Skeletal muscle cell (primary cell): ENCODE data around the gene SPECC1L.
"Not testable (repeated sequence)": the region's sequence is repeated elsewhere in the genome, so short reads cannot be mapped to it uniquely, and the experiment has no call there.

ENCODE experiments used
- DNase-seq: peaks from one replicate; pipeline ENCODE4 v3.0.0-alpha.2; 2010; ENCODE audit warnings: low read depth
- H3K4me3 ChIP-seq: 2 replicates; pipeline ENCODE4 v1.5.1; 2011; ENCODE audit warnings: low read depth, mild to moderate bottlenecking, control low read depth, low read length, moderate library complexity

Gene SPECC1L

GRCh38 chr22:24274696-24275405 is 4.2 kb downstream of the SPECC1L start:
- DNase-seq, H3K4me3 ChIP-seq: not testable (repeated sequence)

GRCh38 chr22:24280363-24280762 is 9.7 kb downstream of the SPECC1L start:
- not testable (repeated sequence) for H3K4me3 ChIP-seq, DNase-seq

GRCh38 chr22:24282401-24282800 is 11.8 kb downstream of the SPECC1L start:
- no peak overlapping the region for H3K4me3 ChIP-seq
- DNase-seq = no peak

DNA sequence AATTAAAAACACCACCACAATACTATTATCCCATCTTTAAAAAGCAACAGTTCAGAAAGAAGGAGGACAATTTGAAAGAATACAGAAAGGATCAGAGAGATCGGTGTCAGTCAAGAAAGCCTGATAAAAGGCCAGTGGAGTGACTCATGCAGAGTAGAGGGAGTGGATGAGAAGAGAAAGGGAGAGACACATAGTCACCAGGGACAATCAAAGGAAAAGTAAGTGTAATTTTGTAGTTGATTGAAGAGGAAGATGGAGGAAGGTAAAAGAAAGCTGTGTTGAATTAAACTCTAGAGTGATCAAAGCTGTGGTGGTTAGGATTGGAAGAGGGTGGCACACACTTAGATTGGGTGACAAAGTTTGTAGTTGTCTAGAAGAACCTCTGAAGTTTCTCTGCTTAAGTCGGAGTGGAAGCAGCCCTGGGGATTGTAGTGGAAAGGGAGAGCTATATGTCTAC is 14.1 kb downstream of the SPECC1L start:
- no peak for DNase-seq
- H3K4me3 ChIP-seq = no peak overlapping the region

- no peak for DNase-seq
- no peak overlapping the region for H3K4me3 ChIP-seq
Measured at GRCh38 chr22:24285245-24285644, 14.6 kb downstream of the SPECC1L start.

- DNase-seq, H3K4me3 ChIP-seq: not testable (repeated sequence)
Measured at GRCh38 chr22:24287212-24287611, 16.6 kb downstream of the SPECC1L start.

GRCh38 chr22:24287801-24288200 is 17.2 kb downstream of the SPECC1L start:
- not testable (repeated sequence) for H3K4me3 ChIP-seq, DNase-seq

DNA sequence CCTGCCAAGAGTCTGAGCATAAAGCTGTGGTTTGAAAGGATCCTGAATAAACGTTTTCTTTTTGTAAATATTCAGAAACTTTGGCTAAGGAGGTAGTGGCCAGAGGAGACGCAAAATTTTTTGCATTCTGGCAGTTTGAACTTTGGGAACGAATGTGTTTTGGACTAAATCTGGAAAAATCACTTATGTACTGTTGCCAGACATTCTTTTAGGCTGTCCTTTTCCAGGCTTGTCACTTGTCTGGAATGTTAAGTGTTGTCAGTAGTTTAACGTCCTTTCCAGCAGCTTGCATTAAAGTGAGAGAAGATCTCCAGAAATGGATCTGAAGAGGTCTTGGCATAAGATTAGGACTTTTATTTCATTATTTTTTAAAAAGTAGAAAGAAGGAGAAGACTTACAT is 18.5 kb downstream of the SPECC1L start:
- H3K4me3 ChIP-seq = no peak overlapping the region
- peak; percentile 43 for DNase-seq

DNA sequence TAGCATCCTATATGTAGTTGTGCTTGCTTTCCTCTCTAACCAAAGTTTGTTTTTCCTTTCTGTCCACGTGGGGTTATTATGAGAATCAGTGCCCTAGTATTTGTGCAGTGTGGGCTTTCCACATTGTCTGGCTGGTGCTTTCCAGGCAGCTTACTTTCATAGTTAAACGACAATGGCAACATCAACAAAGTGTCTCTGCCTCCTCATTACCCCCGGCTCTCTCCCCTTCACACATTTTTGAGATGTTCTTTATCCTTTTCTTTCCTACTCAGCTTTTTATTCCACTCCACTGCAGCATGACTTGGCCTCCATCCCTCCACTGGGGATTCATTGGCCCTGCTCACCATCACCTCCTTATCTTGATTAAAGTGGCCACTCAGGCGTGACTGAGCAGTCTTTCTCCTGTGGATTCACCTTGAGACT is 19.1 kb downstream of the SPECC1L start:
- no peak overlapping the region for H3K4me3 ChIP-seq
- no peak for DNase-seq

GRCh38 chr22:24290459-24290858 is 19.8 kb downstream of the SPECC1L start:
- H3K4me3 ChIP-seq = no peak overlapping the region
- DNase-seq = no peak

- DNase-seq = no peak
Measured at GRCh38 chr22:24291515-24292201, 21.0 kb downstream of the SPECC1L start.

DNA sequence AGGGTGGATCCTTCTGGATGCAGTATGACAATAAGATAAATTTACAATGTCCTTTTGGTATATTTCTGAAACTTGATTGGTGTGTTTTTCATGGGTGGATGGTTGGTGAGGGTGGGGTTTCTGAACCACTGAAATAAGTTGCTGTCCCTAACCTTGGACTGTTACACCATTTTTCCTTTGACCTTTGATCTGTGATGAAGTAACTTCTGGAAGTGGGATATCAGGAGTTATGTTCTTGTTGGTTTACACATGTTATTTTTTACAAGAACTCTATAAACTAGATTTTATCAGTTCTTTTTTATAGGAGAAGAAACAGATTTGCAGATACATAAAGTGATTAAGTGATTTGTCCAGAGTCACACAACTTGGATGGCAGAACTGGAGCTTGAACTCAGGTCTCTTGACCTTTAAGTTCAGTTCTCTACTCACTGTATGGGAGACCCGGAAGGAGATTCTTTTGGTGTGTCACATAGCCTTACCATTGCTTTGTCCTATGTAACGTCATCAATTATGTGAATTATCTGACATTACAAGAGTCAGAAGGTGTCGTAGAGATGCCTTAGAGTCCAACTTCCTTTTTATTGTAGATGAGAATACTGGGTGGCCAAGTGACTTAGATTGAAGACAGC is 21.7 kb downstream of the SPECC1L start:
- not testable (repeated sequence) for DNase-seq, H3K4me3 ChIP-seq

More at GRCh38 chr22:24291515-24292201, 21.0 kb downstream of the SPECC1L start:
- H3K4me3 ChIP-seq = no peak overlapping the region

- DNase-seq, H3K4me3 ChIP-seq: not testable (repeated sequence)
Measured at GRCh38 chr22:24294913-24295312, 24.3 kb downstream of the SPECC1L start.

DNA sequence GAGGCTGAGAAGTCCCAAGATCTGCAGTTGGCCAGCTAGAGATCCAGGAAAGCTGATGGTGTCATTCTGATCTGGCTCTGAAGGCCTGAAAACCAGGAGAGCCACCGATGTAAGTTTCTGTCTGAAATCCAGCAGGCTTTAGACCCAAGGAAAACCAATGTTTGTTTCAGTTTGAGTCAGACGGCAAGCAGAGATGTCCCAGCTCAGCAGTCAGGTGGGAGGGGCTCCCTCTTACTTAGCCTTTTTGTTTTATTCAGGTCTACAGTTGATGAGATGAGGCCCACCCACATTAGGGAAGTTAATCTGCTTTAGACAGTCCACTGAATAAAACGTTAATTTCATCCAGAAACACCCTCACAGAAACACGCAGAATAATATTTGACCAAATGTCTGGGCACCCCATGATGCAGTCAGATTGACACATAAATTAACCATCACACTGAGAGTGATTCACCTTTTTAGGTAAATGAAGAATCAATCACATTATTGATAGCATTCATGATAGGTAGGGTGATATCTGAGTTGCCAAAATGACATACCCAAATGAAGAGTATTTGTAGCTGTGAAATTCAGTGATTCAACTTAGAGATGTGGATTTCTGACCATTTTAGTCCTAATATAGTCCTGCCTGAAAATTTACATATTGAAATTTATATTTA is 28.0 kb downstream of the SPECC1L start:
- not testable (repeated sequence) for H3K4me3 ChIP-seq, DNase-seq

GRCh38 chr22:24300522-24300921 is 29.9 kb downstream of the SPECC1L start:
- DNase-seq = not testable (repeated sequence)

GRCh38 chr22:24302591-24302990 is 32.0 kb downstream of the SPECC1L start:
- no peak for DNase-seq
- no peak overlapping the region for H3K4me3 ChIP-seq

More at GRCh38 chr22:24300522-24300921, 29.9 kb downstream of the SPECC1L start:
- H3K4me3 ChIP-seq = not testable (repeated sequence)

DNA sequence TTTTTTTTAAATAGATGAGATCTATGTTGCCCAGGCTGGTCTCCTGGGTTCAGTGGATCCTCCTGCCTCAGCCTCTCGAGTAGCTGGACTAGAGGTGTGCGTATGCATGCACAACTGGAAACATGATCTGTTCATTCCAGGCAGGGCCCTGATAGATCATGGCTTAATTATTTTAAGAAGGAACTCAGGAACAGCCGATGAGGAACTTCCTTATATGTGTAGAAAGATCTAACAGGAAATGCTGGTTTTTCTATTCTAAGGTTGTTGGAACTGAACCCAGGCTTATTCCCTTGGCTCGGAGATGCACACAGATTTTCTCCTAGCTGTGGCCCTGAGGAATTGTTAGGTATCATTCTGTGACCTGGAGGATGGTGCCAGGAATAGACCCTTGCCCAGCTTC is 32.4 kb downstream of the SPECC1L start:
- no peak overlapping the region for H3K4me3 ChIP-seq
- DNase-seq = no peak

DNA sequence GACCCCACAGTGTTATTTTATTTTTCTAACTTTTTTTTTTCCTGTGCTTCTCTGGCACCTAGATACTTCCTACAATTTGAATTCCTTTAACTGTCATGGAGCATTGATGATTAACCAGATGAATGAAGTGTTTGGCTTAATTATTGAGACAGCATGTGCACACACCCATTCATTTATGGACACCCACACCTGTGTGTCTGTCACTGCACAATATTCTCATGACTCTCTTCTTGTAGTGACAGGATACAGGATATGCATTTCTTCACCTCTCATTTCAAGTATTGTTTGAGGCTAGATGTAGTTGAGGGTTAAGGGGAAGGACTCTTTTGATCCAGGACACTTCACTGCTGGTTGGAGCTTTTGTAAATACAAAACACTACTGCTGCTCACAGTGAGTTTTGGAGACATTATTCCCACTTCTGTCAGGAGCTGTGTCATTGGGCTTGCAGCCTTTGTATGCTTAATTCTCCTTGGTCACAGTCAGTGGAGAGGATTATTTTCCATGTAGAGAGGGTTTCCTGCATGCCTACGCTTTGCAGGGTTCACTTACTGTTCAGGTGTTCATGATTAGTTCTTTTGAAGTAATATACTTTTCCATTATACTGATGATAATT is 33.5 kb downstream of the SPECC1L start:
- no peak overlapping the region for H3K4me3 ChIP-seq

DNA sequence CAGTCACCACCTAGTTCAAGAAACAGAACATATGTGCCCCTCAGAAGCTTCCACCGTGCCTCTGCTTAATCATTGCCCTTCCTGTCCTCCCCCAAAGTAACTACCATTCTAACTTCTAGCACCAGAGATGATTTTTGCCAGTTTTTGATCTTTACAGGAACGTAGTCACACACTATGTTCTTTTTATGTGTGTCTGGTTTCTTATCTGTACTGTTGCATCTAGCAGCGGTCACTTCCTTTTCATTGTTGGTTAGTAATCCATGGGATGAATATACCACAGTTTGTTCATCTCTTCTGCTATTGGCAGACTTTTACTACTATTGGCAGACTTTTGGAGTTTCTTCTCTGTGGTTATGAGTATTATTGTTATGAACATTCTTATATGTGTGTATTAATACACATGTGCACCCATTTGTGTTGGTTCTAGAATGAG is 34.6 kb downstream of the SPECC1L start:
- no peak for DNase-seq
- H3K4me3 ChIP-seq = no peak overlapping the region

More for the DNA sequence above, 33.5 kb downstream of the SPECC1L start:
- no peak for DNase-seq
